Ishikawa (cell line): ENCODE data around the gene ARMS2.

Source experiments
- CEBPB ChIP-seq: IDR thresholded peaks from 2 replicates; pipeline ENCODE4 v1.6.1; 2012
- EGR1 ChIP-seq: IDR thresholded peaks from 2 replicates; pipeline ENCODE4 v1.6.1; 2012
- EP300 ChIP-seq: IDR thresholded peaks from 2 replicates; pipeline ENCODE4 v1.6.1; 2012; ENCODE audit warnings: borderline replicate concordance
- RAD21 ChIP-seq: IDR thresholded peaks from 2 replicates; pipeline ENCODE4 v1.6.1; 2012; ENCODE audit warnings: low read depth
- TAF1 ChIP-seq: IDR thresholded peaks from 2 replicates; pipeline ENCODE4 v1.6.1; 2012; ENCODE audit warnings: low read depth, mild to moderate bottlenecking
- TF ChIP-seq, protein P1 (sequence below): IDR thresholded peaks from 2 replicates; pipeline ENCODE4 v1.6.1; 2012; ENCODE audit warnings: low read depth, mild to moderate bottlenecking

DNA sequence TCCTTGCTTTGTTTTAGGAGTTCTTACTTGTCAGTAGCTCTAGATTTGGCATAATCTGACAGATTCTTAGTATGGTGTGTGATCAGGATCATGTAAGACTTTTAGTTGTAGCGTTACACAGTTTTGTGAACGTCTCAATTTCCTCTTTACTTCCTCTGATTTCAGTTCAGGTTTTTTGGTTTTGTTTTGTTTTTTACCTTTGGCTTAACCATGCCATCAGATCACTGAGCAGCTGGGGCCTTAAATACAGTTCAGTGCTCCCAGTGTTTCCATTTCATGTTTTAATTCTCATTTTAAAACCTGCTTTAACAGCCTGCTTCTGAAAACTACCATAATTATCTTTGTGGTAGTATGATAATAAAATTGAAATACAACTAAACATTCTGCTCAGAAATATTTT lies 27.2 kb upstream of the ARMS2 start:
- TF ChIP-seq EGR1 (no peak), TAF1 (no peak), RAD21 (no peak), EP300 (no peak), CEBPB (no peak)
- TF ChIP-seq, protein P1, sequence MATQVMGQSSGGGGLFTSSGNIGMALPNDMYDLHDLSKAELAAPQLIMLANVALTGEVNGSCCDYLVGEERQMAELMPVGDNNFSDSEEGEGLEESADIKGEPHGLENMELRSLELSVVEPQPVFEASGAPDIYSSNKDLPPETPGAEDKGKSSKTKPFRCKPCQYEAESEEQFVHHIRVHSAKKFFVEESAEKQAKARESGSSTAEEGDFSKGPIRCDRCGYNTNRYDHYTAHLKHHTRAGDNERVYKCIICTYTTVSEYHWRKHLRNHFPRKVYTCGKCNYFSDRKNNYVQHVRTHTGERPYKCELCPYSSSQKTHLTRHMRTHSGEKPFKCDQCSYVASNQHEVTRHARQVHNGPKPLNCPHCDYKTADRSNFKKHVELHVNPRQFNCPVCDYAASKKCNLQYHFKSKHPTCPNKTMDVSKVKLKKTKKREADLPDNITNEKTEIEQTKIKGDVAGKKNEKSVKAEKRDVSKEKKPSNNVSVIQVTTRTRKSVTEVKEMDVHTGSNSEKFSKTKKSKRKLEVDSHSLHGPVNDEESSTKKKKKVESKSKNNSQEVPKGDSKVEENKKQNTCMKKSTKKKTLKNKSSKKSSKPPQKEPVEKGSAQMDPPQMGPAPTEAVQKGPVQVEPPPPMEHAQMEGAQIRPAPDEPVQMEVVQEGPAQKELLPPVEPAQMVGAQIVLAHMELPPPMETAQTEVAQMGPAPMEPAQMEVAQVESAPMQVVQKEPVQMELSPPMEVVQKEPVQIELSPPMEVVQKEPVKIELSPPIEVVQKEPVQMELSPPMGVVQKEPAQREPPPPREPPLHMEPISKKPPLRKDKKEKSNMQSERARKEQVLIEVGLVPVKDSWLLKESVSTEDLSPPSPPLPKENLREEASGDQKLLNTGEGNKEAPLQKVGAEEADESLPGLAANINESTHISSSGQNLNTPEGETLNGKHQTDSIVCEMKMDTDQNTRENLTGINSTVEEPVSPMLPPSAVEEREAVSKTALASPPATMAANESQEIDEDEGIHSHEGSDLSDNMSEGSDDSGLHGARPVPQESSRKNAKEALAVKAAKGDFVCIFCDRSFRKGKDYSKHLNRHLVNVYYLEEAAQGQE = no peak
